ENCODE data around the gene NKIRAS1.
"Not testable (repeated sequence)": the region's sequence is repeated elsewhere in the genome, so short reads cannot be mapped to it uniquely, and the experiment has no call there.

The NKIRAS1 gene

DNA sequence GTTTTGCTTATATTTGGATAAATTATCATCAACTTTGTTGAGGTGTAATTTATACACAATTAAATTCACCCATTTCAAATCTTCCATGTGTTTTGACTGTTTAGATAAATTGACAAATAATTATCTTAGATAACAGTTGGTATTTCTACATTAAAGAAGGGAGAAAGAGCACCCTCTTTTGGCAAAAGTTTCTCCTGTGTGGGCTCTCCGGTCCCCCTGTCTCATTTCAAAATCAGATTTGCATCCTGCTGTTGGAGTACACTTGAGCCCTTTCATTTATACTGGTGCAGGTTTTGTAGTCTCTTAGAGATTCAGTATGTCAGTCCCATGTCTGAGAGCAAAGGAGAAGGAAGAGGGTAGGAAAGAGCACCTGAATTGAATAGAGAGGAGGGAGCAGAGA lies 49.4 kb downstream of the NKIRAS1 start:
- no peak for DNase-seq

DNA sequence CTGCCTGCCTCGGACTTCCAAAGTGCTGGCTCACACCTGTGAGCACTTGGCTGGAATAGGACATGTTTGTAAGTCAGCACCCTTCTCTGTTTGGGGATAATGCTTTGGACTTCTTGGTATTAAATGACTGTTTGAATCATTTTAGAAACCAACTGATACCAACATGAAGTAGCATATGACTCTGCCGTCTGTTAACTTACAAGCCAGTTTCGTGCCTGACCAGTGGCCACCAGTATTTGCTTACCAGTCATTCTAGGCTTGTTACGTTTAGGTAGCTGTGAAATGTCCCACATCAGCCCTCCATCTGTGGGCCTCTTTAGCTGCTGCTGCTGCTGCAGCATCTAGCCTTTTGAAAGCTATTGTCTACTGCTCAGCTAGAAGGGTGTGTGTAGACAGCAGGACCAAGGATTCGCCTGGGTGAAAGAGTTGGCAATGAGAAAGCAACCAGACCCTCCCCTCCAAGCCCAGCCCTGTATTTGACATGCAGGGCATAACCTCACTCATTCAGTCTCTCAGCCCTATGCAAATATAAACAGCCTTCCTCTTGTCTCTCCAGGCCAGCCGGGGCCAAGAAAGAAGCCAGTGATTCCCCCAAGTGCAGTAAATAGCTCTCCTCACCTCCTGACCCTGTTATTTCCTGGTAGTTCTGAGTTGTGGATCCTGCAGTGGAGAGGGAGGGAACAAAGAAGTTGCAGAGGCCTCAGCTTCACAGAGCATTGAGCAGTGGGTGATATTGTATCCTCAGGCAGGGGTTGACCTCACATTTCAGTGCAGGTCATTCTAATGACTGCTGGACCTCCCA lies 51.0 kb downstream of the NKIRAS1 start:
- no peak for DNase-seq

DNA sequence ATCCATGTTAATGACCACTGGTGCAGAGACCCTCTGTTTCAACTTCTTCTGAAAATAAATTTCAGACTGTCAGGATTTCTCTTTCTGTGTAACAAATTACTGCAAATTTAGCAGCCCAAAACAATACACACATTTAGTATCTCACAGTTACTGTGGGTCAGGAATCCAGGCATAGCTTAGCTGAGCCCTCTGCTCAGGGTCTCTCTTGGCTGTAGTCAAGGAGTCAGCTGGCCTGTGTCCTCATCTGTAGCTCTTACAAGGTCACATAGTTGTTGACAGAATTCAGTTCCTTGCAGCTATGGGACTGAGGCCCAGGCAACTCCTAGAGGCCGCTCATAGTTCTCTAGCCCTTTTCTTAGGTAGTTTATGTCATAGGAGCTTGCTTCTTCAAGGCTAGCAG lies 51.9 kb downstream of the NKIRAS1 start:
- DNase-seq, result no peak

DNA sequence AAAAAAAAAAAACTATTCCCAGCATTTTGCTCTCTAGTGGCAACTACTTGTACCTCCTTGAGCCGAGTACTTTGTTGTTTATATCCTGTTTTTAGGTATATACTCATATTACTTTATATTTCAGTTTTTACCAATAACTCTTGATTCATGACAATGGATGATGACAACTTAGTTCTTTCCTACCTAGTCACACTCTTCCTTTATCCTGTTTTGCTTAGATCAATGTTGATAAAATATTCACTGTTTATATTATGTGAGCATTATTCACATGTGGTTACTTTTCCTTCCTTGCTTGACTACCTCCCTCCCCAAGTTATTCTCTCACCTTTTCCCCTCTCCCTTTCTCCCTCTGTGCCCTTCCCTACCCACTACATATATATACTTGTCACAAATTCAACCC lies 53.7 kb downstream of the NKIRAS1 start:
- DNase-seq, result no peak

DNA sequence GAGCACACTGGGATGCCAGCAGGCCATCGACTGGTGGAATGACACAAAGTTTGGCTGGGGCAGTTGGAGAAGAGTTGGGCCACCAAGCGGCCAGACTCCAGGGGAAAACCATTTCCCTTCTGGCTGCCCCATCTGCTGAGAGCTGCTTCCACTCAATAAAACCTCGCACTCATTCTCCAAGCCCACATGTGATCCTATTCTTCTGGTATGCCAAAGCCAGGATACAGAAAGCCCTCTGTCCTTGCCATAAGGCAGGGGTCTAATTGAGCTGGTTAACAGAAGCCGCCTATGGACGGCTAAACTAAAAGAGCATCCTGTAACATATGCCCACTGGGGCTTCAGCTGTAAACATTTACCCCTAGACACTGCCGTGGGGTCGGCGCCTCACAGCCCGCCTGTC lies 55.1 kb downstream of the NKIRAS1 start:
- DNase-seq, result no peak

DNA sequence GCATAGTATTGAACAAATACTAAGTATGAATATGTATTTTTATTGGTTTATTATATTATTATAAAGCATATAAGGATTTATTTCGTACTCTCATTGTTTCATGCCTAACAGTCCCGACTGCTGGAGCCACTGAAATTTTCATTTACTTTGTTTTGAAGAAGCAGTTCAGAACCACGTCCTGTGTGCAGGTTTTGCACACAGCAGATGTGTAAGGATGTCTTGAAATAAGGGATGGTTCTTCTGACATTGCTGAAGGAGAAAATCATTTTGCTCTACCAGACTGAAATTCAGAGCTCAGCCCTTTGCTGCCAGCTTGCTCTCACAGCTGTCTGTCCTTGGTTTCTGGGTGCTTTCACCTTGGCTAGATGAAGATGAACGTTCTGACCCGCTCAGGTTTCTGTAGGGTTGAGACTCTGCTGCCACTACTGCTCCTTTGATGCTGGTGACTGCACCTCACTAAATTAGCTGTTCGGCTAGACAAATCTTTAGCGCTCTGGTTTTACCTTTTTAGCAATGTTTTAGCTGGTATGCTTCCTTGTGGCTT lies 56.9 kb downstream of the NKIRAS1 start:
- no peak for DNase-seq

DNA sequence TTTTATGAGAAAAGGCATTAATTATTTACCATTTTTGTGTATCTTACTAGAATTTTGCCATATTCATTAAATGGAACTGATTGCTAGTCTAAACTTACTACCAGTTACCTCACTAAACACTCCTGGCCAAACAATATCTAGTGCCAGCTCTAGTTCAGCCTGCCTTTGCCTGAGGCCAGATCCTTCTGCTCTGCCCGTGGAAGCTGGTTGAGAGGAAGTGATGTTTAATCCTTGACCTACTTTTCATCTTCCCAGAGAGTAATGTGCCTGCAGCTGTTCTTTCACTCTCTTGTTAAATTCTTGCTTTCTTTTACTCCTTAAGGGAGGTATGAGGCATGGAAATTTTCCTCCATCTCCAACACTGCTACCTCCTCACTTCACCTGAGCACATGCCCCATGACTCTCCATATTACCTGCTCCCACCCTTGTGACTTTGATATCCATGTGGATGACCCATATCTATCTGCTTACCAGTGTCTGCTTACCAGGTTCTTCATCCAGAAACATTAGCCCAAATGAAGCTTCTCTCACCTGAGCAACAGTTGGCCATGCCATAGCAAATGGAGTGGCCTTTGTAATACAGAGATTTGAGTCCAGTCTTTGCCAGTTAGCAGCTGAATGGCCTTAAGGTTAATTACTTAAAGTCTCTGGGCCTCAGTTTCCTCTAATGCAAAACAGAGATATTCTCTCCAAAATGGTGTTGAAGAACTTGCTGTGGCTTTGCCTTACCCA lies 57.6 kb downstream of the NKIRAS1 start:
- peak; percentile 28 for DNase-seq

DNA sequence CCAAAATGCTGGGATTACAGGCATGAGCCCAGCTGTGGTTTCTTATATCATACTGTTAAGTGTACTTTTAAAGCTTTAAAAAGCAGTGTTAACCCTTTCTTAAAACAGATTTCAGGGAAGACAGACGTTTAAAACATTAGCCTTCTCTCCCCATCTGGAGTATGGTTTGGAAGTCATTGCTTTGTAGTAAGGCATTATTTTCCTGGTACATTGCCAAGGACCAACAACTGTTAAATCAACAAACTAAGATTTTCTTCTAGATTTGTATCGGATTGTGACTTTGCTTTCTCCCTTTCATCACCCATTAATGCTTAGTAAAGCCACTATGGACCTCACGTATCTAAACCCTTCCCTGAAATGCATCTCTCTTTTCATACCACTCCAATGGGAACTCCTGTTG lies 60.5 kb downstream of the NKIRAS1 start:
- peak; percentile 57 for DNase-seq

DNA sequence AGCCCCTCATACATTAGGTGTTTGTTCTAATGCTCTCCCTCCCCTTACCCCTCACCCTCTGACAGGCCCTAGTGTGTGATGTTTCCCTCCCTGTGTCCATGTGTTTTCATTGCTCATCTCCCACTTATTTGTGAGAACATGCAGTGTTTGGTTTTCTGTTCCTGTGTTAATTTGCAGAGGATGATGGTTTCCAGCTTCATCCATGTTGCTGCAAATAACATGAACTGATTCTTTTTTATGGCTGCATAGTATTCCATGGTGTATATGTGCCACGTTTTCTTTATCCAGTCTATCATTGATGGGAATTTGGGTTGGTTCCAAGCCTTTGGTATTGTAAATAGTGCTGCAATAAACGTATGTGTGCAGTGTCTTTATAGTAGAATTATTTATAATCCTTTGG lies 67.3 kb downstream of the NKIRAS1 start:
- DNase-seq, result not testable (repeated sequence)

DNA sequence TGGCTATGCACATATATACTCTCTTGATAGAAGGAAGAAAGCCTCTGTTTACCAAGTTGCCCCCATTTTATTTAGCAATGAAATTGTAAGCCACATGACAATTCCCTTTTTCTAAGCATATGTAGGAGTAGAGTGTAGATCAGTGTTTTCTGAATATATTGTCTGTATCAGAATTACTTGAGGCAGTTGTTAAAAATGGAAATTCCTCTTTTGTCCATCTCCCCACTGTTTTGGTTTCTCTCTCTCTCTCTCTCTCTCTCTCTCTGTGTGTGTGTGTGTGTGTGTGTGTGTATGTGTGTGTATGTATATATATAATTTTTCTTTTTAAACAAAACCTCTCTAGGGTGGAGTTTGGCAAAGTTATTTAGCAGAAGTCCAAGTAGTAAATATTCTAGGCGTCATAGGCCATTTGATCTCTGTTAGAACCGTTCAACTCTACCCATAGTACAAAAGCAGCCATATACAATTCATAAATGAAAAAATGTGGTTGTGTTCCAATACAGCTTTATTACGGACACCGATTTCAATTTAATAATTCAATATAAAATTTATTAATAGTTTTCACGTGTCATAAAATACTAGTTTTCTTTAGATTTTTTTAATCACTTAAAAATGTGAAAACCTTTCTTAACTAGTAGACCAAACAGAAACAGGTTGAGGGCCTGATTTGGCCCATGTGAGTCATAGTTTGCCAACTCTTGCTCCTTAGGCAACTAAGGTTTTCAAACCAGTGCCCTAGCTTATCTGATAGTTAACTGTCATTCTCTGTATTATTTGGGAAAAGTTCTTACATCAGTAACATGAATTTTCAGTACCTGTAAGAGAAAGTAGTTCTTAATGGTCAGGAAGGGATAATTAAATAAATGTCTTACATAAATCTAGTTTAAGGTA lies 71.2 kb downstream of the NKIRAS1 start:
- no peak for DNase-seq

DNA sequence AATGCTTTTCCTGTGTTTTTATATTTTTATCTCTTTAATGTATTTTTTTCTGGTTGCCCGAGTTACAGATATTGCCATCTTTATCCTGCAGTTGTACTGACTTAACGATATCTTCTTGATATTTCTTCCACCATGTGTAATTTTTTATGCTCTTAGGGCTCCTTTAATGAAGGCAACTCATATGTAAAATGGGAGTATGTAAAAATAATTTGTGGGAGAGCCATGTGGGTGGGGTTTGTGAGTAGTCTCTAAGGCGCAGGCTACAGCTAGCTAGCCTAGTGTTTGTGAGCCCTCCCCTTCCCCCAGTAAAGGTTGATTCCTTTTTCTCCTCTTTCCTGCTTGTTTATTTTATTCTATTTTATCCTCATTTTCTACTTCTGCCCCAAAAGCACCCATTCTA lies 72.9 kb downstream of the NKIRAS1 start:
- no peak for DNase-seq

All from NCI-H82 (cell line).